KBM-7 (cell line): ENCODE results near the gene NRP2.

Source experiments
- DNase-seq: peaks from one replicate; pipeline ENCODE4 v3.0.0-alpha.2; 2015
- in situ Hi-C: fragments of 300-500 bp; cut with MboI; formaldehyde crosslinking; loops from 2 replicates; pipeline ENCODE4 v1.14.3; 2020; ENCODE audit warnings: low sequenced_read_pairs, low pct_unique_long_range_greater_than_20kb, mixed read lengths

NRP2 gene

GRCh38 chr2:205682239-205682970, at the start of gene NRP2:
NRP2 (plus strand) TSS chr2:205682501; CDS start chr2:205683291, 790 bp downstream.
- DNase-seq, result peak; percentile 71
- in situ Hi-C loops, result no loop called here

GRCh38 chr2:205633994-205634393, 48.3 kb upstream of the NRP2 start:
- no peak for DNase-seq
- in situ Hi-C loops, result no loop called here

- no peak for DNase-seq
- in situ Hi-C loops, result no loop called here
These were observed 45.6 kb upstream of the NRP2 start for GRCh38 chr2:205636549-205637319.

GRCh38 chr2:205637320-205637602, 45.0 kb upstream of the NRP2 start:
- DNase-seq, result no peak

GRCh38 chr2:205637779-205638503, 44.4 kb upstream of the NRP2 start:
- no peak for DNase-seq
- in situ Hi-C loops, result no loop called here

More at GRCh38 chr2:205637320-205637602, 45.0 kb upstream of the NRP2 start:
- in situ Hi-C loops, result no loop called here

- DNase-seq, result no peak
- in situ Hi-C loops, result no loop called here
These were observed 41.6 kb upstream of the NRP2 start for GRCh38 chr2:205640716-205641115.

GRCh38 chr2:205642599-205643356, 39.5 kb upstream of the NRP2 start:
- in situ Hi-C loops, result no loop called here
- no peak for DNase-seq

- no peak for DNase-seq
- in situ Hi-C loops, result no loop called here
These were observed 38.9 kb upstream of the NRP2 start for GRCh38 chr2:205643391-205643885.

- in situ Hi-C loops, result no loop called here
These were observed 38.3 kb upstream of the NRP2 start for GRCh38 chr2:205644018-205644417.

GRCh38 chr2:205646680-205647079, 35.6 kb upstream of the NRP2 start:
- DNase-seq, result no peak
- in situ Hi-C loops, result no loop called here

More at GRCh38 chr2:205644018-205644417, 38.3 kb upstream of the NRP2 start:
- DNase-seq, result no peak

- in situ Hi-C loops, result no loop called here
- DNase-seq, result no peak
These were observed 31.9 kb upstream of the NRP2 start for GRCh38 chr2:205650450-205650849.

GRCh38 chr2:205650931-205651330, 31.4 kb upstream of the NRP2 start:
- DNase-seq, result no peak
- in situ Hi-C loops, result no loop called here

GRCh38 chr2:205651719-205652118, 30.6 kb upstream of the NRP2 start:
- no peak for DNase-seq
- in situ Hi-C loops, result no loop called here

- in situ Hi-C loops, result no loop called here
- no peak for DNase-seq
These were observed 27.3 kb upstream of the NRP2 start for GRCh38 chr2:205654878-205655605.

GRCh38 chr2:205655779-205656456, 26.4 kb upstream of the NRP2 start:
- no peak for DNase-seq
- in situ Hi-C loops, result no loop called here

GRCh38 chr2:205656461-205656860, 25.8 kb upstream of the NRP2 start:
- no peak for DNase-seq
- in situ Hi-C loops, result no loop called here

GRCh38 chr2:205656941-205657340, 25.4 kb upstream of the NRP2 start:
- in situ Hi-C loops, result no loop called here
- no peak for DNase-seq

- DNase-seq, result no peak
- in situ Hi-C loops, result no loop called here
These were observed 24.7 kb upstream of the NRP2 start for GRCh38 chr2:205657579-205657978.
